GM23338 (cell line): Measurements from ENCODE around the gene GNAI3. TPM values are rescaled to one million over a fixed set of nuclear protein-coding genes. Genes with fewer than 3 reads are reported as not detected.

Source experiments
- ATAC-seq: fragments of 200-7000 bp; cut with Tn5 transposase; 3 replicates; pipeline ENCODE4 v1.9.1; 2020
- DNase-seq: peaks from one replicate; pipeline ENCODE4 v3.0.0-alpha.2; 2015; ENCODE audit warnings: low spot score
- H2AFZ ChIP-seq: fragments of 200-600 bp; sonication (generic); 2 replicates; pipeline ENCODE4 v1.8.0; 2016; ENCODE audit warnings: antibody characterized with exemption, mild to moderate bottlenecking, moderate library complexity
- H3F3A ChIP-seq: fragments of 200-600 bp; sonication (generic); replicated peaks from 2 replicates; pipeline ENCODE4 v1.8.0; 2017; ENCODE audit warnings: antibody characterized with exemption, mixed run types, low read depth
- H3K27ac ChIP-seq: fragments of 200-600 bp; sonication (generic); 2 replicates; pipeline ENCODE4 v1.6.1; 2016; ENCODE audit warnings: low read depth
- H3K27me3 ChIP-seq: fragments of 200-600 bp; sonication (generic); 2 replicates; pipeline ENCODE4 v1.8.0; 2016; ENCODE audit warnings: mild to moderate bottlenecking, mixed run types, moderate library complexity; ENCODE audit not compliant: insufficient read depth
- H3K36me3 ChIP-seq: fragments of 200-600 bp; sonication (generic); 2 replicates; pipeline ENCODE4 v1.8.0; 2016; ENCODE audit warnings: mild to moderate bottlenecking; ENCODE audit not compliant: insufficient read depth
- H3K4me1 ChIP-seq: fragments of 200-600 bp; sonication (generic); 2 replicates; pipeline ENCODE4 v1.8.0; 2016; ENCODE audit warnings: mild to moderate bottlenecking, moderate library complexity; ENCODE audit not compliant: insufficient read depth
- H3K4me2 ChIP-seq: fragments of 200-600 bp; sonication (generic); 2 replicates; pipeline ENCODE4 v1.7.1; 2017; ENCODE audit warnings: mixed run types
- H3K4me3 ChIP-seq: fragments of 200-600 bp; sonication (generic); 2 replicates; pipeline ENCODE4 v1.6.1; 2016; ENCODE audit warnings: mixed run types
- H3K79me2 ChIP-seq: fragments of 200-600 bp; sonication (generic); replicated peaks from 2 replicates; pipeline ENCODE4 v1.8.0; 2017; ENCODE audit warnings: mild to moderate bottlenecking; ENCODE audit not compliant: insufficient read depth
- H3K9me2 ChIP-seq: fragments of 200-600 bp; sonication (generic); 2 replicates; pipeline ENCODE4 v1.8.0; 2017; ENCODE audit not compliant: insufficient read depth
- H4K20me1 ChIP-seq: fragments of 200-600 bp; sonication (generic); replicated peaks from 2 replicates; pipeline ENCODE4 v1.8.0; 2017; ENCODE audit warnings: mild to moderate bottlenecking; ENCODE audit not compliant: insufficient read depth
- H3K27ac Mint-ChIP-seq: 2 replicates; pipeline ENCODE4 v1.8.0; 2020; ENCODE audit warnings: inconsistent platforms, mild to moderate bottlenecking, moderate library complexity, mixed read lengths
- H3K27me3 Mint-ChIP-seq: 3 replicates; pipeline ENCODE4 v1.8.0; 2022; ENCODE audit warnings: low read depth, mild to moderate bottlenecking, moderate library complexity, mixed read lengths, inconsistent platforms; ENCODE audit not compliant: insufficient read depth, poor library complexity
- H3K36me3 Mint-ChIP-seq: 3 replicates; pipeline ENCODE4 v1.8.0; 2021; ENCODE audit warnings: low read depth, mild to moderate bottlenecking, inconsistent platforms, moderate library complexity, mixed read lengths
- H3K4me1 Mint-ChIP-seq: 3 replicates; pipeline ENCODE4 v1.8.0; 2020; ENCODE audit warnings: mild to moderate bottlenecking, inconsistent platforms, mixed read lengths
- H3K4me3 Mint-ChIP-seq: 3 replicates; pipeline ENCODE4 v1.8.0; 2021; ENCODE audit warnings: moderate library complexity, mild to moderate bottlenecking, inconsistent platforms, mixed read lengths
- H3K9me3 Mint-ChIP-seq: 3 replicates; pipeline ENCODE4 v1.8.0; 2020; ENCODE audit warnings: moderate library complexity, mild to moderate bottlenecking, inconsistent platforms, mixed read lengths
- CTCF ChIP-seq, 2 experiments: fragments of 200-600 bp in 1 of 2; sonication (generic) in 1 of 2; conservative IDR thresholded peaks; 2 replicates each; pipeline versions ENCODE4 v1.5.1 to v1.6.1; 2016 to 2017; ENCODE audit warnings: antibody characterized with exemption in 2 of 2, low read depth in 2 of 2, mild to moderate bottlenecking in 2 of 2, moderate library complexity in 1 of 2
- POLR2AphosphoS5 ChIP-seq: IDR thresholded peaks from 2 replicates; pipeline ENCODE4 v1.6.1; 2016; ENCODE audit warnings: antibody characterized with exemption, low read depth
- REST ChIP-seq: IDR thresholded peaks from one replicate; pipeline ENCODE4 v1.6.1; 2018; ENCODE audit warnings: antibody characterized with exemption; ENCODE audit not compliant: unreplicated experiment
- ZNF114 ChIP-seq: fragments of 250-450 bp; sonication (Bioruptor Pico); IDR thresholded peaks from 2 replicates; pipeline ENCODE4 v1.5.0; 2020; ENCODE audit warnings: mild to moderate bottlenecking, moderate library complexity
- microRNA counts: library from miRNA; unstranded; fragments of <30 nt; microRNA quantifications from one replicate; lab custom pipeline; 2017
- polyA plus RNA-seq: library from polyadenylated mRNA; unstranded; fragments of >200 nt; fragmentation: Nextera tagmentation; extraction: Ambion mirVana; gene quantifications from 2 replicates; pipeline ENCODE4 v1.2.1, GENCODE V29; 2016
- small RNA-seq: library from RNA; depleted of rRNA; stranded (forward); fragments of <200 nt; gene quantifications from one replicate; pipeline ENCODE3, GENCODE V24; 2014; ENCODE audit warnings: low replicate concordance
- total RNA-seq: library from RNA; depleted of rRNA; stranded (reverse); fragments of >200 nt; shearing (Covaris generic); gene quantifications from 2 replicates; pipeline ENCODE4 v1.2.3, GENCODE V29; 2014; rRNA removed

The GNAI3 gene
- total and polyA plus RNA-seq, 2 experiments from 2014 or later, result 4.5 to 10.2 TPM

- TF ChIP-seq CTCF (conservative IDR thresholded peaks at IDR 0.05; ENCODE audit: low read depth in 2 of 2) (no peak), ZNF114 (no peak)
- Histone ChIP-seq H3K4me1 (peaks cover 7% of the 10 kb centered on the region; the same call in 1 of the 2 replicates), H4K20me1 (no peaks in the 10 kb centered on the region), H3K4me3 (no peak overlapping the region), H3K4me2 (no peak overlapping the region), H3K27ac (no peak overlapping the region), H3K79me2 (no peaks in the 10 kb centered on the region), H2AFZ (no peak overlapping the region), H3K36me3 (no peaks in the 10 kb centered on the region), H3K27me3 (no peaks in the 10 kb centered on the region), H3K9me2 (no peaks in the 10 kb centered on the region), H3F3A (no peaks in the 10 kb centered on the region)
- DNase-seq, result no peak
- H3K9me3 Mint-ChIP-seq, result no peaks in the 10 kb centered on the region
- peaks cover 8% of the 10 kb centered on the region for H3K27me3 Mint-ChIP-seq
- H3K36me3 Mint-ChIP-seq, result no peaks in the 10 kb centered on the region
- no peak overlapping the region for H3K27ac Mint-ChIP-seq
- no peak for ATAC-seq
- peaks cover 9% of the 10 kb centered on the region; the same call in 2 of the 3 replicates for H3K4me1 Mint-ChIP-seq
- H3K4me3 Mint-ChIP-seq, result no peak overlapping the region
Observed at GRCh38 chr1:109664671-109665070, 116.3 kb downstream of the GNAI3 start.

- H3K27me3 ChIP-seq, result no peaks in the 10 kb centered on the region
- H3K4me3 Mint-ChIP-seq, result peak within 1 kb of the TSS; percentile 76
- H3K27ac Mint-ChIP-seq, result peak within 1 kb of the TSS; percentile 62; the same call in 1 of the 2 replicates
Observed at GRCh38 chr1:109667452-109668122, 119.2 kb downstream of the GNAI3 start, which contains the start of gene GSTM2. GSTM2 (plus strand) TSS chr1:109668057; CDS start chr1:109668116, 59 bp downstream.

More at GRCh38 chr1:109667452-109668122, 119.2 kb downstream of the GNAI3 start, which contains the start of gene GSTM2:
- H3K4me3 ChIP-seq, result peak within 1 kb of the TSS; percentile 56
- H3K27ac ChIP-seq, result no peak within 1 kb of the TSS
- no peaks in the 10 kb centered on the region for H3K36me3 ChIP-seq
- TF ChIP-seq POLR2AphosphoS5 (peak; percentile 51), REST (no peak)
- no peaks in the 10 kb centered on the region for H4K20me1 ChIP-seq
- DNase-seq, result peak; percentile 96
- peaks cover 9% of the 10 kb centered on the region; the same call in 2 of the 3 replicates for H3K4me1 Mint-ChIP-seq
- H3K9me2 ChIP-seq, result no peaks in the 10 kb centered on the region
- peaks cover 2% of the 10 kb centered on the region for H3K27me3 Mint-ChIP-seq
- H3K9me3 Mint-ChIP-seq, result no peaks in the 10 kb centered on the region
- peak within 1 kb of the TSS; percentile 90 for H2AFZ ChIP-seq
- H3K4me1 ChIP-seq, result peaks cover 8% of the 10 kb centered on the region; the same call in 1 of the 2 replicates
- ATAC-seq, result peak; percentile 100
- H3K4me2 ChIP-seq, result peak within 1 kb of the TSS; percentile 72
- no peaks in the 10 kb centered on the region for H3K36me3 Mint-ChIP-seq
- no peaks in the 10 kb centered on the region for H3K79me2 ChIP-seq
- no peaks in the 10 kb centered on the region for H3F3A ChIP-seq

MicroRNAs within 50 kb of the gene (microRNA counts, 767-probe panel; counts per million panel counts)
- 7,056 counts per million, percentile 38 among the panel's probes with 10 or more counts for microRNA hsa-miR-197-3p (lab: Ali Mortazavi, UCI)

Small RNA genes lying within 50 kb of the gene (small RNA-seq; reads per million reads assigned to genes)
- not detected for gene RNU6V

Other genes starting within 250 kb of the GNAI3 start
- gene MYBPHL, start 241.6 kb upstream of the GNAI3 start, total RNA-seq, result not detected in 2 replicates
- gene MYBPHL, start 241.6 kb upstream of the GNAI3 start, polyA plus RNA-seq, result 0.68 TPM in 1 of 2 replicates, not detected in the other
- 51.7 and 55.4 TPM in 2 replicates for gene SORT1, start 150.7 kb upstream of the GNAI3 start, total RNA-seq
- 10.3 and 10.9 TPM in 2 replicates for gene SORT1, start 150.7 kb upstream of the GNAI3 start, polyA plus RNA-seq
- 94.2 and 104 TPM in 2 replicates for gene PSMA5, start 122.2 kb upstream of the GNAI3 start, total RNA-seq
- 107 and 126 TPM in 2 replicates for gene PSMA5, start 122.2 kb upstream of the GNAI3 start, polyA plus RNA-seq
- gene SYPL2, start 82.1 kb upstream of the GNAI3 start, total RNA-seq, result 0.49 and 1.6 TPM in 2 replicates
- 0.40 and 0.56 TPM in 2 replicates for gene SYPL2, start 82.1 kb upstream of the GNAI3 start, polyA plus RNA-seq
- gene ATXN7L2, start 64.7 kb upstream of the GNAI3 start, total RNA-seq, result 9.4 and 9.9 TPM in 2 replicates
- 8.0 and 9.4 TPM in 2 replicates for gene ATXN7L2, start 64.7 kb upstream of the GNAI3 start, polyA plus RNA-seq
- 2.7 and 4.4 TPM in 2 replicates for gene CYB561D1, start 54.5 kb upstream of the GNAI3 start, total RNA-seq
- gene CYB561D1, start 54.5 kb upstream of the GNAI3 start, polyA plus RNA-seq, result 0.89 and 0.95 TPM in 2 replicates
- 2.3 and 3.8 TPM in 2 replicates for gene AMIGO1, start 38.9 kb upstream of the GNAI3 start, total RNA-seq
- 0.53 and 0.61 TPM in 2 replicates for gene AMIGO1, start 38.9 kb upstream of the GNAI3 start, polyA plus RNA-seq
- 0.58 TPM in 1 of 2 replicates, not detected in the other for gene GPR61, start 8.7 kb upstream of the GNAI3 start, total RNA-seq
- 0.13 and 0.28 TPM in 2 replicates for gene GPR61, start 8.7 kb upstream of the GNAI3 start, polyA plus RNA-seq
- gene GNAT2, start 71.0 kb downstream of the GNAI3 start, total RNA-seq, result 0.21 TPM in 1 of 2 replicates, not detected in the other
- gene GNAT2, start 71.0 kb downstream of the GNAI3 start, polyA plus RNA-seq, result not detected in 2 replicates
- gene AMPD2, start 71.2 kb downstream of the GNAI3 start, total RNA-seq, result 58.6 and 62.1 TPM in 2 replicates
- gene AMPD2, start 71.2 kb downstream of the GNAI3 start, polyA plus RNA-seq, result 23.1 and 24.5 TPM in 2 replicates
- 8.6 and 12.8 TPM in 2 replicates for gene GSTM4, start 107.5 kb downstream of the GNAI3 start, total RNA-seq
- 12.9 and 17.3 TPM in 2 replicates for gene GSTM4, start 107.5 kb downstream of the GNAI3 start, polyA plus RNA-seq
- gene GSTM2, start 119.4 kb downstream of the GNAI3 start, total RNA-seq, result 8.9 and 20.3 TPM in 2 replicates
- 12.1 and 16.0 TPM in 2 replicates for gene GSTM2, start 119.4 kb downstream of the GNAI3 start, polyA plus RNA-seq
- not detected in 2 replicates for gene GSTM1, start 139.2 kb downstream of the GNAI3 start, total RNA-seq
- gene GSTM1, start 139.2 kb downstream of the GNAI3 start, polyA plus RNA-seq, result not detected in 2 replicates
- gene GSTM5, start 163.6 kb downstream of the GNAI3 start, total RNA-seq, result 2.5 and 4.8 TPM in 2 replicates
- 4.4 and 5.0 TPM in 2 replicates for gene GSTM5, start 163.6 kb downstream of the GNAI3 start, polyA plus RNA-seq
- gene GSTM3, start 192.4 kb downstream of the GNAI3 start, total RNA-seq, result 3.1 and 7.4 TPM in 2 replicates
- gene GSTM3, start 192.4 kb downstream of the GNAI3 start, polyA plus RNA-seq, result 3.9 and 4.1 TPM in 2 replicates
- not detected in 2 replicates for gene EPS8L3, start 215.3 kb downstream of the GNAI3 start, total RNA-seq
- not detected in 2 replicates for gene EPS8L3, start 215.3 kb downstream of the GNAI3 start, polyA plus RNA-seq